HepG2 (cell line): ENCODE measurements around the gene SHISA7. TPM values are rescaled to one million over a fixed set of nuclear protein-coding genes. Genes with fewer than 3 reads are reported as not detected.

Source experiments
- AHR ChIP-seq: IDR thresholded peaks from 2 replicates; pipeline ENCODE4 v1.6.1; 2018; ENCODE audit warnings: missing genetic modification reagents, missing compliant biosample characterization
- BCL3 ChIP-seq: sonication (generic); formaldehyde crosslinking; IDR thresholded peaks from 2 replicates; pipeline ENCODE4 v1.5.1; 2020; ENCODE audit warnings: mild to moderate bottlenecking, missing genetic modification reagents, moderate library complexity
- FOXA3 ChIP-seq: IDR thresholded peaks from 2 replicates; pipeline ENCODE4 v1.6.1; 2016; ENCODE audit warnings: missing genetic modification reagents, missing compliant biosample characterization
- HBP1 ChIP-seq: IDR thresholded peaks from 2 replicates; pipeline ENCODE4 v1.6.1; 2016; ENCODE audit warnings: low read depth, control low read depth
- HOMEZ ChIP-seq: IDR thresholded peaks from 2 replicates; pipeline ENCODE4 v1.6.1; 2016; ENCODE audit warnings: low read depth
- ISX ChIP-seq: sonication (generic); formaldehyde crosslinking; conservative IDR thresholded peaks from 2 replicates; pipeline ENCODE4 v1.5.0; 2020; ENCODE audit warnings: missing genetic modification reagents
- MLX ChIP-seq: IDR thresholded peaks from 2 replicates; pipeline ENCODE4 v1.6.1; 2016
- POLR2AphosphoS5 ChIP-seq: IDR thresholded peaks from 2 replicates; pipeline ENCODE4 v1.6.1; 2012; ENCODE audit warnings: low read depth, low read length
- SP4 ChIP-seq: sonication (generic); formaldehyde crosslinking; IDR thresholded peaks from 2 replicates; pipeline ENCODE4 v1.8.1; 2023; ENCODE audit warnings: mild to moderate bottlenecking, missing genetic modification reagents
- SUZ12 ChIP-seq: fragments of 150-350 bp; IDR thresholded peaks from 2 replicates; pipeline ENCODE4 v1.6.1; 2014; ENCODE audit warnings: low read depth, low read length
- TCF12 ChIP-seq, 2 experiments: fragments of 450-650 bp in 1 of 2; sonication (generic) in 1 of 2; formaldehyde crosslinking in 1 of 2; IDR thresholded peaks; 2 replicates each; pipeline versions ENCODE4 v1.6.1 to v1.8.0; 2017 to 2022; ENCODE audit warnings: antibody characterized with exemption in 1 of 2, mild to moderate bottlenecking in 1 of 2, missing genetic modification reagents in 1 of 2, moderate library complexity in 1 of 2
- TERF1 ChIP-seq: sonication (generic); formaldehyde crosslinking; IDR thresholded peaks from 2 replicates; pipeline ENCODE4 v1.8.0; 2022; ENCODE audit warnings: mild to moderate bottlenecking, missing genetic modification reagents, moderate library complexity
- USF2 ChIP-seq, 2 experiments: sonication (generic) in 1 of 2; formaldehyde crosslinking in 1 of 2; IDR thresholded peaks; 2 replicates each; pipeline versions ENCODE4 v1.5.1 to v1.6.1; 2011 to 2020; ENCODE audit warnings: borderline replicate concordance in 1 of 2, low read depth in 1 of 2, low read length in 1 of 2, mild to moderate bottlenecking in 1 of 2, missing genetic modification reagents in 1 of 2, moderate library complexity in 1 of 2
- ZBTB7A ChIP-seq: sonication (generic); formaldehyde crosslinking; IDR thresholded peaks from 2 replicates; pipeline ENCODE4 v1.8.0; 2022; ENCODE audit warnings: mild to moderate bottlenecking, missing genetic modification reagents
- ZFP62 ChIP-seq: sonication (generic); formaldehyde crosslinking; IDR thresholded peaks from 2 replicates; pipeline ENCODE4 v1.4.0; 2020; ENCODE audit warnings: missing genetic modification reagents
- ZKSCAN8 ChIP-seq: IDR thresholded peaks from 2 replicates; pipeline ENCODE4 v1.6.1; 2016; ENCODE audit warnings: borderline replicate concordance, missing genetic modification reagents, missing compliant biosample characterization
- ZNF333 ChIP-seq: sonication (generic); formaldehyde crosslinking; IDR thresholded peaks from 2 replicates; pipeline ENCODE4 v1.4.0; 2020; ENCODE audit warnings: mild to moderate bottlenecking, missing genetic modification reagents, borderline replicate concordance
- ZNF660 ChIP-seq: sonication (generic); formaldehyde crosslinking; IDR thresholded peaks from 2 replicates; pipeline ENCODE4 v1.5.1; 2020; ENCODE audit warnings: mild to moderate bottlenecking, low read depth, missing genetic modification reagents, borderline replicate concordance
- ZNF703 ChIP-seq: sonication (generic); formaldehyde crosslinking; IDR thresholded peaks from 2 replicates; pipeline ENCODE4 v1.5.1; 2020; ENCODE audit warnings: missing genetic modification reagents, mild to moderate bottlenecking, moderate library complexity, borderline replicate concordance
- polyA plus RNA-seq, 8 experiments: library from polyadenylated mRNA; depleted of rRNA in 3 of 8; stranded (reverse) in 7 of 8; unstranded in 1 of 8; fragments of >200 nt; fragmentation: Illumina TruSeq in 4 of 8; extraction: Trizol in 4 of 8; gene quantifications; 2 replicates each; pipeline versions ENCODE4 v1.2.1 to v1.2.3, GENCODE V29; 2011 to 2016; ENCODE audit warnings: low read depth in 4 of 8, missing spikeins in 1 of 8, mixed read lengths in 1 of 8; ENCODE audit not compliant: insufficient read depth in 1 of 8
- total RNA-seq, 5 experiments: library from RNA; depleted of rRNA; stranded (reverse); fragments of >200 nt; fragmentation: Illumina TruSeq; extraction: Trizol; gene quantifications; 2 replicates each; pipeline ENCODE4 v1.2.3, GENCODE V29; 2016; ENCODE audit warnings: low read depth in 1 of 5

SHISA7 gene
- total and polyA plus RNA-seq, 2 of the 13 experiments (the other 11 are each of a cell fraction or from before 2014, with no cell fraction given), result not detected

- TF ChIP-seq ZNF660 (CRISPR knock-in tag), result no peak
- TF ChIP-seq ZFP62 (CRISPR knock-in tag), result 0 out of 2 replicates have a peak, but pooled peaks have one; percentile 30
- TF ChIP-seq ZKSCAN8, result no peak
- TF ChIP-seq ISX, result peak; percentile 86; the same call in 1 of the 2 replicates
- peak; percentile 56; the same call in 1 of the 2 replicates for TF ChIP-seq FOXA3 (CRISPR knock-in tag)
- peak; percentile 35; the same call in 1 of the 2 replicates for TF ChIP-seq POLR2AphosphoS5
- peak; percentile 99 for TF ChIP-seq SP4 (CRISPR knock-in tag)
- TF ChIP-seq HBP1, result peak; percentile 28; the same call in 1 of the 2 replicates
- 0 out of 2 replicates have a peak, but pooled peaks have one; percentile 85 for TF ChIP-seq ZNF703 (CRISPR knock-in tag)
- peak; percentile 76 for TF ChIP-seq SUZ12
- TF ChIP-seq BCL3, result peak; percentile 83
- TF ChIP-seq HOMEZ (CRISPR knock-in tag), result 0 out of 2 replicates have a peak, but pooled peaks have one; percentile 42
- TF ChIP-seq AHR (CRISPR knock-in tag), result 0 out of 2 replicates have a peak, but pooled peaks have one; percentile 44
- TF ChIP-seq USF2 (IDR thresholded peaks at IDR 0.05; ENCODE audit: low read depth, low read length), result no peak
- no peak; the same call in 1 of the 2 replicates for TF ChIP-seq USF2 (CRISPR knock-in tag; IDR thresholded peaks at IDR 0.05; ENCODE audit: borderline replicate concordance)
- peak; percentile 88; the same call in 1 of the 2 replicates for TF ChIP-seq TERF1 (CRISPR knock-in tag)
- peak; percentile 53; the same call in 1 of the 2 replicates for TF ChIP-seq ZNF333
- TF ChIP-seq TCF12 (IDR thresholded peaks at IDR 0.05), result no peak
- TF ChIP-seq TCF12 (CRISPR knock-in tag; IDR thresholded peaks at IDR 0.05), result peak; percentile 58; the same call in 1 of the 2 replicates
- TF ChIP-seq ZBTB7A (CRISPR knock-in tag), result no peak
- TF ChIP-seq MLX (CRISPR knock-in tag), result 0 out of 2 replicates have a peak, but pooled peaks have one; percentile 36
Measured at GRCh38 chr19:55476100-55476775, 33.1 kb upstream of the SHISA7 start, which contains the start of gene ZNF628 (continued).
